Stimulated activated CD4-positive, alpha-beta T cell treated with anti-CD3 and anti-CD28 coated beads, Interleukin-2, amount 100 ng/mL, for 4 hours (primary cell): ENCODE data around the gene ABCC2.
"Not testable (repeated sequence)": the region's sequence is repeated elsewhere in the genome, so short reads cannot be mapped to it uniquely, and the experiment has no call there.

Experiments
- DNase-seq: peaks from one replicate; pipeline ENCODE4 v3.0.0-alpha.2; 2020; ENCODE audit warnings: low read depth

ABCC2 gene

DNA sequence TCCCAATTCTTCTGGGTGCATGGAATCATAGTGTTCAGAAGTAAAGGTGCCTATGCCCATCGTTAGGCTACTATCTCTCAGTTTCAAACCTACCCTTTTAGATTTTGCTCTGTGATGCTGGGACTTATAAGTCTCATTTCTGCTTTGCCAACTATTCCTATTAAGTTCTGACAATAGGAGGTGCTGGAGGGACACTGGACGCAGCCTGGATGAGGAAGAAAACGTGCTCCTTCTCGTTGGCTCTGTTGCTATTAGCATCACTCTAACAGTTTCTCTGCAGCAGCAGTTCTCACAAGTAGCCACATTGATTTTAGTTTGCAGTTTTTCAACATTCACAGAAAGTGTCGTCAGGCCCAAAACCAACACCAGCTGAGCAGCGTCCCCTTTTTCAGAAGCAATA, 72.4 kb downstream of the ABCC2 start:
- DNase-seq = no peak

DNA sequence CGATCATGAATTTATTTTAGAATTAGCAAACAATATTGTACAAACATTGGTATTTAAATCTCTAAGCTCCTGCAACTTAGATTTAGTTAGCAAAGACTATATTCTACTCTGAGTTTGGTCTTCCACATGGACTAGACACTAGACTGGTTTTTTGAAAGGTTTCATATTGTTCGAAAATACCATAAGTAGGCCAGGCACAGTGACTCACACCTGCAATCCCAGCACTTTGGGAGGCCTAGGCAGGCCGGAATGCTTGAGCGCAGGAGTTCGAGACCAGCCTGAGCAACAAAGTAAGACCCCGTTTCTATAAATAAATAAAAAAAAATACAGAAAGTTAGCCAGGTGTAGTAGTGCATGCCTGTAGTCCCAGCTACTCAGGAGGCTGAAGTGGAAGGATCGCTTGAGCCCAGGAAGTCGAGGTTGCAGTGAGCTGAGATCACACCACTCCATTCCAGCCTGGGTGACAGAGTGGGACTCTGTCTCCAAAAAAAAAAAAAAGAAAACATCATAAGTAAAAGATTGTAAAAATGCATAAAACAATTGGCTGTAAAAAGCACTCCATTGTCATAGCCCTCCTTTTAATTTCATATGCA, 73.1 kb downstream of the ABCC2 start:
- no peak for DNase-seq

- no peak for DNase-seq
Measured at GRCh38 chr10:99858849-99859248, 76.4 kb downstream of the ABCC2 start.

- no peak for DNase-seq
Measured at GRCh38 chr10:99859585-99859984, 77.1 kb downstream of the ABCC2 start.

GRCh38 chr10:99860466-99860865, 78.0 kb downstream of the ABCC2 start:
- no peak for DNase-seq

GRCh38 chr10:99863535-99864240, 81.2 kb downstream of the ABCC2 start:
- DNase-seq = not testable (repeated sequence)

DNA sequence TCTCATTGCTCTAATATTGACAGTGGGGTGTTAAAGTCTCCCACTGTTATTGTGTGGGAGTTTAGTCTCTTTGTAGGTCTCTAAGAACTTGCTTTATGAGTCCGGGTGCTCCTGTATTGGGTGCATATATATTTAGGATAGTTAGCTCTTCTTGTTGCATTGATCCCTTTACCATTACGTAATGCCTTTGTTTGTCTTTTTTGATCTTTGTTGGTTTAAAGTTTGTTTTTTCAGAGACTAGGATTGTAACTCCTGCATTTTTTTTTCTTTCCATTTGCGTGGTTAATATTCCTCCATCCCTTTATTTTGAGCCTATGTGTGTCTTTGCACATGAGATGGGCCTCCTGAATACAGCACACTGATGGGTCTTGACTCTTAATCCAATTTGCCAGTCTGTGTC, 84.8 kb downstream of the ABCC2 start:
- not testable (repeated sequence) for DNase-seq

DNA sequence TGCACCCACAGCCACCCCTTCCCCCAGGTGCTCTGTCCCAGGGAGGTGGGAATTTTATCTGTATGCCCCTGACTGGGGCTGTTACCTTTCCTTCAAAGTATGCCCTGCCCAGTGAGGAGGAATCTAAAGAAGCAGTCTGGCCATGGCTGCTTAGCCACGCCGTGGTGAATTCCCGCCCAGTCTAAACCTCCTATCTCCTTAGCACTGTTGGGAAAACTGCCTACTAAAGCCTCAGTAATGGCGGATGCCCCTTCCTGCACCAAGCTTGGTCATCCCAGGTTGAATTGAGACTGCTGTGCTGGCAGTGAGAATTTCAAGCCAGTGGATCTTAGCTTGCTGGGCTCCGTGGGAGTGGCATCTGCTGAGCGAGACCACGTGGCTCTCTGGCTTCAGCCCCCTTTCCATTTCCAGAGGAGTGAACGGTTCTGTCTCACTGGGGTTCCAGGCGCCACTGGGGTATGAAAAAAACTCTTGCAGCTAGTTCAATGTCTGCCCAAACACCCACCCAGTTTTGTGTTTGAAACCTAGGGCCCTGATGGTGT, 87.2 kb downstream of the ABCC2 start:
- DNase-seq = no peak

DNA sequence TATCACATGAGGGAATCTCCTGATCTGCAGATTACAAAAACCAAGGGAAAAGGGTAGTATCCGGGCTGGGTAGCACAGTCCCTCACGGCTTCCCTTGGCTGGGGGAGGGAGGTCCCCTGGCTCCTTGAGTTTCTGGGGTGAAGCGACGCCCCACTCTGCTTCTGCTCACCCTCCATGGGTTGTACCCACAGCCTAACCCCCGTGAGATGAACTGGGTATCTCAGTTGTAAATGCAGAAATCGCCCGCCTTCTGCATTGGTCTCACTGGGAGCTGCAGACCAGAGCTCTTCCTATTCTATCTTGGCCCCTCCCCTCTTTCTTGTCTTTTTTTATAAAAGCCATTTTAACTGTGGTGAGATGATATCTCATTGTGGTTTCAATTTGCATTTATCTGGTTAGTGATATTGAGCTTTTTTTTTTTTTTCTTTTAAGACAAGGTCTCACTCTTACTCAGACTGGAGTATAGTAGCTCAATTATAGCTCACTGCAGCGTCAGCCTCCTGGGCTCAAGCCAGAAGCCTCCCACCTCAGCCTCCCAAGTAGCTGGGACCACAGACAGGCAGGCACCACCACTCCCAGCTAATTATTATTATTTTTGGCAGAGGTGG, 87.8 kb downstream of the ABCC2 start:
- DNase-seq = no peak

- no peak for DNase-seq
Measured at GRCh38 chr10:99872367-99873162, 90.1 kb downstream of the ABCC2 start.

DNA sequence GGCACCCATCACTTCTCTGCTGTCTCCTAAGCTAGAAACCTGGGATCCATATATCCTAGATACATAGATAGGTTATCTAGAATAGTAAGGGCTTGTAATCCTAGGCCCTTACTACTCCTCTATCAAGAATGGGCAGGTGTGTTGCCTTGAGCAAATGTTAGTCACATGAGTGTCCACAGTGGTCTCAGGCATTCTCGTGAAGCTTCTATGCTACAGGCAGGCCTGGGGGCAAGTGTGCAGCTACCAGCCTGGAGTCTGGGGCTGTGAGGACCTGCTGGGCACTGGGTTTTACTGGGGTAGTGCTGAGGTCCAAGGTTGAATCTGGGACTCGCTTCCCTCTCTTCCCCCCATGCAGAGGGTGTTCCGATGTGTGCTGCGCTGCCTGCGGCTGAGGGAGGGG, 91.4 kb downstream of the ABCC2 start:
- no peak for DNase-seq

- DNase-seq = no peak
Measured at GRCh38 chr10:99874341-99875085, 92.1 kb downstream of the ABCC2 start.

DNA sequence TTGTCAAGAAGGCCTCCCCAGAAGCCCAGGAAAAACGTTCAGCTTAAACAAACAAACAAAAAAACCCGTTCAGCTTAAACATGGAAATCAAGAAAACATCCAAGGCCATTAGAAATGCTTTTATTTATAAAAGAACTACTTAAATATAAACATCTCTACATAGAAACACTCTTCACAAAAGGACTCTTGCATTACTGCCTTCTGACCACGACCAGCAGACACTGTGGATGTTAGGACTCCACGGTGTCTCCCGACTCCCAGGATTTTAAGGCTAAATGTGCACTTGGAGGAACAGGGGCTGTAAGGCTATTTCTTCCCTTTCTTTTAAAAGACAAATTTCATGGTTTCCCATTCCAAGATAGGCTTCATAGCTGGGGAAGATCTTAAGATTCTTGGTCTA, 93.0 kb downstream of the ABCC2 start:
- no peak for DNase-seq

DNA sequence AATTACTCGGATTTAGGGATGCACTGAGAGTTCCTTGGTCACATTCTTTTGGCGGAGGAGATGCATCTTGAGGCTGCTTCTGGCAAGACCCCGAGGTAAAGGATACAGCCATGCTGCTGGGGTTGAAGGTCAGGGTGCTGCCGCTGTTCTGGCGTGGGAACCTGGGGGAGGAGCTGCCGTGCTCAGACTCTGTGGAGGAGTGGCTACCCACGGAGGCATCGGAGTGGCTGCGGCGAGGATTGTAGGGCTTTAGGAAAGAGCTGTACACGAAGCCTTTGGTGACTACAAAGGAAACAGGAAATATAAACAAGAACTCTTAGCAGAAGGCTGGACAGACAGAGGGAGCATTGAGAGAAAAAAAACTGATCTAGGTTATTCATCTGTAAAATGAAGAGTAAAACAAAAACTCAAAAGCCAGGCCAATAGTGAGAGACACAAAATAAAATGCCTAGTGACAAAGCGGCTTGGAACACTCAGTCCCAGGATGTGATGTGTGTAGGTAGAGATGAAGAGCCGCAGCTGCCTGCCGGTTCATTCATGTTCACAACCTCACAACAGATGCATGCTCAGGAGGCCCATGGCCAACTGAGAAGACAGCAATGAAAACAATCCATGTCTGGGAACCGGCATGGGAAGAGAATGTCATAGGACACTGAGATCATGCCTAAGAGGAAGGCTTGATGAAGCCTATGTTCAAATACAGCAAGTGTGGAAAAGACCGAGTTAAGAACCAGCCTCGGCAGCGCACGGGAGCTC, 97.8 kb downstream of the ABCC2 start:
- DNase-seq = no peak

- no peak for DNase-seq
Measured at GRCh38 chr10:99881371-99881770, 98.9 kb downstream of the ABCC2 start.

DNA sequence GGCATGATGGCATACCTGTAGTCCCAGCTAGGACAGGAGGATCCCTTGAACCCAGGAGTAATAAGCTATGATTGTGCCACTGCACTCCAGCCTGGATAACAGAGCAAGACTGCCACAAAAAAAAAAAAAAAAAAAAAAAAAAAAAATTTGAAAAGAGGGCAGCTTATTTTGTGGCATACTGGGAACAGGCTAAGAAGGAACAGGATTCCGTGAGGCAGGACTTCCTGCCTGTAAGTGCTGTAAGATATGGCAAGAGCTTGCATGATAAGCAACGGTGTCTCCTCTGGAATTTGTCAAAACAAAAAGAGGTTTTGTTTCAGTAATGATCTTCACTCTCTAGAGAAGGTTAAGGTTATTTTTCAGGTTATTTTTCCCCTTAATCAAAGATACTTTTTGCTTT, 101.1 kb downstream of the ABCC2 start:
- DNase-seq = no peak

- DNase-seq = no peak
Measured at GRCh38 chr10:99888622-99889021, 106.2 kb downstream of the ABCC2 start.

GRCh38 chr10:99894613-99895012, 112.2 kb downstream of the ABCC2 start:
- no peak for DNase-seq

DNA sequence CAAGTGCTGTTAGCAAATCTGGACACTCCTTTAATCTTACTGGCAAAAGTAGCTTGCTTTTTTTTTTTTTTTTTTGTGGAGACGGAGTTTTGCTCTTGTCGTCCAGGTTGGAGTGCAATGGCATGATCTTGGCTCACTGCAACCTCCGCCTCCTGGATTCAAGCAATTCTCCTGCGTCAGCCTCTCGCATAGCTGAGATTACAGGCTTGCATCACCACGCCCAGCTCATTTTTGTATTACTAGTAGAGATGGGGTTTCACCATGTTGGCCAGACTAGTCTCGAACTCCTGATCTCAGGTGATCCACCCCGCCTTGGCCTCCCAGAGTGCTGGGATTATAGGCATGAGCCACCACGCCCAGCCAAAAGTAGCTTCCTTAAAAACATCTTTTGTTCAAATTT, 112.6 kb downstream of the ABCC2 start:
- not testable (repeated sequence) for DNase-seq

DNA sequence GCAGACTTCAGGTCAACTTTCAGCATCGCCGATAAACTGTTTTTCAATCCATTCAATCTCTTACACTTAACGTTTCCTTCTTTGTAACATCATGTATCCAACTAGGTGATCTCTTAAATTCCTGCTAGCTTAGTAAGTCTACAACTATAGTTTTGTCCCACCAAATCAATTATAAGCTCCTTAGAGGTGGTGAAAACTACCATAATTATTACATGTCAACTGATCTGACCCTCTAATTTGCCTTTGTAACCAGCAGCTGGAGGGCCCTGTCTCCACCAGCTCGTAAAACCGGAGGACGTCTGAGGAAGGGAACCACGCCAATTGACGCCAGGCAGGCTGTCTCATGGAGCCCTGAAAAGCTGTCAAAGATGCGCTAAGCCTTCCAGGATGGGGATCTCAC, 113.4 kb downstream of the ABCC2 start:
- no peak for DNase-seq
